Measurements from ENCODE around the gene ELF1. TPM values are rescaled to one million over a fixed set of nuclear protein-coding genes. Genes with fewer than 3 reads are reported as not detected.

ELF1 gene
- total and polyA plus RNA-seq, 2 donors (not counting 3 experiments of a cell fraction or from before 2014, with no cell fraction given): 31.8 to 61.2 TPM

DNA sequence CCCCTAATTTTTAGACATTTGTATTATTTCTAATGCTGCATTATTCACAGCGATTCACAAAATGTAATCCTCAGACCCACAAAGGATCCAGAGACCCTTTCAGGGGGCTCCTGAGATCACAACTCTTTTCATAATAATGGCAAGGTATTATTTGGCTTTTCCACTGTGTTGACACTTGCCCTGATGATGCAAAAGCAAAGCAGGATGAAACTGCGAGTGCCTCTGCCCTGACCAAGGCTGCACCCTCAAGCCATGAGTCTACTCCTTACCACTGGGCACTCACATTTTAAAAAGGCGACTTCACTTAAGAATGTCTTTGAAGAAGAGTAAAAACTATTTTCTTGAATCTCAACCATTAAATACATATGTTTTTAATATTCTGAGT, 11.4 kb downstream of the ELF1 start:
- Histone ChIP-seq H3K9me1 (replicated peaks; ENCODE audit: control insufficient read depth, extremely low read depth, insufficient read depth, low read length) (no peaks in the 10 kb centered on the region), H3K79me2 (ENCODE audit: control insufficient read depth, insufficient read depth, low read length) (peaks cover 51% of the 10 kb centered on the region), H3K36me3 (ENCODE audit: control insufficient read depth in 2 of 2, extremely low read depth in 1 of 2, insufficient read depth in 2 of 2, low read length in 2 of 2) (no peaks in the 10 kb centered on the region), H3K4me2 (ENCODE audit: insufficient read depth, low read length) (no peak overlapping the region), H3K4me1 (ENCODE audit: control insufficient read depth, extremely low read depth, insufficient read depth, low read length) (peaks cover 16% of the 10 kb centered on the region), H3K27ac (ENCODE audit: insufficient read depth, low read depth, low read length) (no peak overlapping the region), H4K20me1 (replicated peaks; ENCODE audit: control insufficient read depth, extremely low read depth, insufficient read depth, low read length) (no peaks in the 10 kb centered on the region), H3K4me3 (replicated peaks in 1 of 3; ENCODE audit: insufficient read depth in 1 of 3, low read depth in 1 of 3, low read length in 3 of 3) (no peak overlapping the region), H3K9me3 (replicated peaks; ENCODE audit: control insufficient read depth, insufficient read depth, low read length) (no peaks in the 10 kb centered on the region), H3K9ac (replicated peaks; ENCODE audit: extremely low read depth, insufficient read depth, low read length) (no peak overlapping the region), H3K27me3 (ENCODE audit: control insufficient read depth in 2 of 2, insufficient read depth in 2 of 2, low read length in 2 of 2) (no peaks in the 10 kb centered on the region), H2AFZ (ENCODE audit: low read depth, low read length) (no peak overlapping the region)
- dilution Hi-C loops (cut with MboI; ENCODE audit: extremely low pct_ligation_motif_present, low sequenced_read_pairs) (no loop called here), intact Hi-C loops (cut with micrococcal nuclease) (no loop called here)
- BruUV-seq (replicated peaks): no TSS peak
- FAIRE-seq (no peak), DNase-seq (ENCODE audit: low read depth, low spot score) (no peak)
- CTCF ChIA-PET: no interaction called here
- POLR2A ChIA-PET: no interaction called here
- TF ChIP-seq MYC (IDR thresholded peaks at IDR 0.05; ENCODE audit: low read depth, low read length) (no peak), EZH2 (IDR thresholded peaks at IDR 0.05; ENCODE audit: borderline replicate concordance, low read depth, low read length, severe bottlenecking) (no peak), GATA2 (IDR thresholded peaks at IDR 0.05; ENCODE audit: insufficient read depth, insufficient read length, low read depth, low read length) (no peak), POLR2A (IDR thresholded peaks at IDR 0.05; ENCODE audit: low read depth, low read length) (no peak)
- TF ChIP-seq, protein P1, sequence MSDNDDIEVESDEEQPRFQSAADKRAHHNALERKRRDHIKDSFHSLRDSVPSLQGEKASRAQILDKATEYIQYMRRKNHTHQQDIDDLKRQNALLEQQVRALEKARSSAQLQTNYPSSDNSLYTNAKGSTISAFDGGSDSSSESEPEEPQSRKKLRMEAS (IDR thresholded peaks at IDR 0.05; ENCODE audit: insufficient read depth, insufficient read length): no peak
- TF ChIP-seq, protein P2, sequence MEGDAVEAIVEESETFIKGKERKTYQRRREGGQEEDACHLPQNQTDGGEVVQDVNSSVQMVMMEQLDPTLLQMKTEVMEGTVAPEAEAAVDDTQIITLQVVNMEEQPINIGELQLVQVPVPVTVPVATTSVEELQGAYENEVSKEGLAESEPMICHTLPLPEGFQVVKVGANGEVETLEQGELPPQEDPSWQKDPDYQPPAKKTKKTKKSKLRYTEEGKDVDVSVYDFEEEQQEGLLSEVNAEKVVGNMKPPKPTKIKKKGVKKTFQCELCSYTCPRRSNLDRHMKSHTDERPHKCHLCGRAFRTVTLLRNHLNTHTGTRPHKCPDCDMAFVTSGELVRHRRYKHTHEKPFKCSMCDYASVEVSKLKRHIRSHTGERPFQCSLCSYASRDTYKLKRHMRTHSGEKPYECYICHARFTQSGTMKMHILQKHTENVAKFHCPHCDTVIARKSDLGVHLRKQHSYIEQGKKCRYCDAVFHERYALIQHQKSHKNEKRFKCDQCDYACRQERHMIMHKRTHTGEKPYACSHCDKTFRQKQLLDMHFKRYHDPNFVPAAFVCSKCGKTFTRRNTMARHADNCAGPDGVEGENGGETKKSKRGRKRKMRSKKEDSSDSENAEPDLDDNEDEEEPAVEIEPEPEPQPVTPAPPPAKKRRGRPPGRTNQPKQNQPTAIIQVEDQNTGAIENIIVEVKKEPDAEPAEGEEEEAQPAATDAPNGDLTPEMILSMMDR (IDR thresholded peaks at IDR 0.05; ENCODE audit: extremely low read depth in 1 of 2, insufficient read depth in 1 of 2, low read depth in 1 of 2, low read length in 2 of 2): no peak
